ENCODE measurements around the gene UBXN4.
"Not testable (repeated sequence)": the region's sequence is repeated elsewhere in the genome, so short reads cannot be mapped to it uniquely, and the experiment has no call there.

Gene UBXN4

DNA sequence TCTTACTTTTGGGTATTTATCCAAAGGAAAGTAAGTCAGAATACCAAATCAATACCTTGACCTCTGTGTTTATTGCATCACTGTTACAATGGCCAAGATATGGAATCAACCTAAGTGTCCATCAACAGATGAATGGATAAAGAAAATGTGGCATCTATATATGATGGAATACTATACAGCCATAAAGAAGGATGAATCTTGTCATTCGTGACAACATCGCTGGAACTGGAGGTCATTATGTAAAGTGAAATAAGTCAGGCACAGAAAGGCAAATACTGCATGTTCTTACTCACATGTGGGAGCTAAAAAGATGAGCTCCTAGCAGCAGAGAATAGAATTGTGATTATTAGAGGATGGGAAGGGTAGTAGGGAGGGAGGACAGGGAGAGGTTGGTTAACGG lies 60.7 kb downstream of the UBXN4 start:
- FAIRE-seq: no peak
- DNase-seq (ENCODE audit: low spot score): no peak

DNA sequence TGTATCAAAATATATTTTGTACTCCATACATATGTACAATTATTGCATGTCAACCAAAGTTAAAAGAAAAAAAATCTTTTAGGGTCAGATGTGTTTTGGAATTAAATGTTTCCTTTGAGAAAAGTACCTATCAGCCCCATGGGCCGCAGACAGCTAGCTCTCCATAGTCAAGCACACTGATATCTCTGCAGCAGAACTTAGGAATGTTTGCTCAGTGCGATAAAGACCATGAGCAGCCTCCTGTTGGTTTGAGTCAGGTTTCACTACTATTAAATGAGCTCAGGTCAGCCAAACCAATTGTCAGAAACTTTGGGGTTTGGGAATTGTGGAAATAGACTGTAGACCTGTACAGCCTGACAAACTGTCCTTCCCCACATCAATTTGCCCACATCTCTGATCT lies 61.6 kb downstream of the UBXN4 start:
- no peak for DNase-seq (ENCODE audit: low spot score)
- no peak for FAIRE-seq

- not testable (repeated sequence) for FAIRE-seq; DNase-seq (ENCODE audit: low spot score)
These were observed 66.2 kb downstream of the UBXN4 start for GRCh38 chr2:135807874-135808273.

DNA sequence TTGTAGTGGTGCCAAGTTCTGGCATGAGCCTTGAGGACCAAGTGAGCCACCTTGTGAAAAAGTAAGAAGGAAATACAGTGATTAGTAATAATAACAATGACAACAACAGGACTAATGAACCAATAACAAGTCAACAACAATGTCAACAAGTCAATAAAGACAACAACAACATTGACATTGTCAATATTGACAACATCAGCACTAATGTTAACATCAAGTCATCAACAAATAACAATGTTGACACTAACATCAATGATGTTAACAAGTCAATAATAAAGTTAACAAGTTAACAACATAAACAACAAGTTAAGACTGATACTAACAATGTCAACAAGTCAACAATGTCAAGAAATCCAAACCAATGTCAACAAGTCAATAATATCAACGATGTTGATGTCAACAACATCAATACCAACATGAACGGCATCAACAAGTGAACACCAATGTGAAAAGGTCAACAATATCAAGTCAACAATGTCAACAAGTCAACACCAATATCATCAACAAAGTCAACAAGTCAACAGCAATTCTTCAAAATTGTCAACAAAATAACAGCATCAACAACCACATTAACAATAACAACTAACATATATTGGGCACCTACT lies 71.4 kb downstream of the UBXN4 start:
- DNase-seq (ENCODE audit: low spot score) (no peak), FAIRE-seq (no peak)

- FAIRE-seq: no peak
- no peak for DNase-seq (ENCODE audit: low spot score)
These were observed 73.6 kb downstream of the UBXN4 start for GRCh38 chr2:135815269-135815668.

DNA sequence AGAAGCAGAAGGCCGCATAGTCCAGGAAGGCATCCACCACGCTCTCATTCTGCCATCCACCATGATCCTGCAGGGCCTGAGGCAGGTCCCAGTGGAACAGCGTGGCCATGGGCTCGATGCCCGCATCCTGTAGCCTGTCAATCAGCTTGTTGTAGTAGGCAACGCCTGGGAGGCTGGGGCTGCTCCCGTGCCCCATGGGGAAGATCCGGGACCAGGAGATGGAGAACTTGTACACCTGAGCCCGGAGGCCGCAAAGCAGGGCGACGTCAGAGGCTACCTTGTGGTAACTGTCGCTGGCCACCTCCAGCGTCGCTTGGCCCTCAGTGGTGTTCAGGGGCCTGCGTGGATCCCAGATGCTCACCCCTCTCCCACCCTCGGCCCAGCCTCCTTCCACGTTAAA lies 75.8 kb downstream of the UBXN4 start:
- FAIRE-seq: no peak
- no peak for DNase-seq (ENCODE audit: low spot score)

- no peak for FAIRE-seq
- DNase-seq (ENCODE audit: low spot score): peak; percentile 70
These were observed 76.3 kb downstream of the UBXN4 start for GRCh38 chr2:135817951-135818350.

DNA sequence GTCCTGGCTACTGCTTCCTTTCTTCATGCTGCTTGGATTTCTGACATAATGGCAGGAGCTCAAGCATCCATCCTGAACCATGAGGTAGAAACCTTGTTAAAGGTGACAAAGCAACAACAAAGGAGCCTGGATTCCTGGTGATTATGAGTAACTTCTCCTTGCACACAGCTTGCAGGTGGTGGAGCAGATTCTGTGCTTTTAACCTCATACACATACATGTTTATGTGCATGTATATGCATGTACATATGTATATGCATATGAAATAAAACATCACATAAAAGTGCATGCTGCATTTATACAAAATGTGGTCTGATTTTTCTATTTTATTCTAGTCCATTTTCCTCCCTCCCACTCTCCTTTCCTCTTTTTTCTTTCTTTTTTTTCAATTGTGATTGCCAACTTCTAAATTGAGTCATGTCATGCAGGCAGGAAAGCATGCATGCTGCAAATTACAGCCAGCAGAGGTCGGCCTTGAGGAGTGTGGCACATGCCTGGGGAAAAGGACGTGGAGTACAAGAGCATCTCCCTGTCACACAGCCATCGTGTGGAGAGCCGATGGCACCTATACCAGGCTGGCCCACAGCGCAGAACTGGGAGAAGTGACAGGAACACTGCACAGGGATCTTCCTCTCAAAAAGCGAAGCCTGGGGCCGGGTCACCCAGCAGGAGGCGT lies 77.4 kb downstream of the UBXN4 start:
- peak; percentile 21 for DNase-seq (ENCODE audit: low spot score)
- FAIRE-seq: no peak

GRCh38 chr2:135820003-135820618 lies 78.5 kb downstream of the UBXN4 start:
- DNase-seq (ENCODE audit: low spot score): peak; percentile 56
- FAIRE-seq: no peak

DNA sequence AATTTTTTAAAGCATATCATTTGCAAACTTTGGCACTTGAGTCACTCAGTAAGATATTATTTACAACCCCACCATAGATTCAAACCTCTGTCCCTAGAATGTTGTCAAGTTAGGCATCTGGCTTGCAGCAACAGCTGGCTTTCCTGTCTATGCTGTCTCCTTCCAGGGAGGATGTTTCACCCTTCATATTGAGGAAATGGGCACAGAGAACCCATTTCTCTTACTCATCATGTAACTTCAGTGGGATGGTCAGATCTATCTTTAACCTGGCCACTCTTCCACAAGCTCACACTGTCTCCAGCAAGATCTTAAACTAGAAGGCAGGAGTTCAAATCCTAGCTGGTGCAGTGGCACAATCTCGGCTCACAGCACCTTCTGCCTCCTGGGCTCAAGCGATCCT lies 79.5 kb downstream of the UBXN4 start:
- no peak for DNase-seq (ENCODE audit: low spot score)
- no peak for FAIRE-seq

DNA sequence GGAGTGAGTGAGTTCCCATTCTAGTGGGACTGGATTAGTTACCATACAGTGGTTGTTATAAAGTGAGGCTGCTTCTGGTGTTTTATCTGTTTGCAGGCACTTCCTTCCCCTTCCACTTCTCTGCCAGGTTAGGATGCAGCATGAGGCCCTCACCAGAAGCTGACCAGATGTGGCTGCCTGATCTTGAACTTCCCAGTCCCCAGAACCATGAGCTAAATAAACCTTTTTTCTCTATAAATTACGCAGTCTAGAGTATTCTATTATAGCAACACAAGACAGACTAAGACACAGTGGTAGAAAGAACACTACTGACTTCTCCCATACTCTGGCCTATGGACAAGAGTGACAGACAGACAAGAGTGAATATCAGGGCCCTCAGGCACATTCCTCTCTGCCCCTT lies 81.2 kb downstream of the UBXN4 start:
- no peak for FAIRE-seq
- DNase-seq (ENCODE audit: low spot score): no peak

- FAIRE-seq (no peak), DNase-seq (ENCODE audit: low spot score) (no peak)
These were observed 83.5 kb downstream of the UBXN4 start for GRCh38 chr2:135825131-135825530.

- DNase-seq (ENCODE audit: low spot score) (no peak), FAIRE-seq (no peak)
These were observed 84.0 kb downstream of the UBXN4 start for GRCh38 chr2:135825550-135826176.

- FAIRE-seq (no peak), DNase-seq (ENCODE audit: low spot score) (no peak)
These were observed 84.9 kb downstream of the UBXN4 start for GRCh38 chr2:135826544-135826943.

DNA sequence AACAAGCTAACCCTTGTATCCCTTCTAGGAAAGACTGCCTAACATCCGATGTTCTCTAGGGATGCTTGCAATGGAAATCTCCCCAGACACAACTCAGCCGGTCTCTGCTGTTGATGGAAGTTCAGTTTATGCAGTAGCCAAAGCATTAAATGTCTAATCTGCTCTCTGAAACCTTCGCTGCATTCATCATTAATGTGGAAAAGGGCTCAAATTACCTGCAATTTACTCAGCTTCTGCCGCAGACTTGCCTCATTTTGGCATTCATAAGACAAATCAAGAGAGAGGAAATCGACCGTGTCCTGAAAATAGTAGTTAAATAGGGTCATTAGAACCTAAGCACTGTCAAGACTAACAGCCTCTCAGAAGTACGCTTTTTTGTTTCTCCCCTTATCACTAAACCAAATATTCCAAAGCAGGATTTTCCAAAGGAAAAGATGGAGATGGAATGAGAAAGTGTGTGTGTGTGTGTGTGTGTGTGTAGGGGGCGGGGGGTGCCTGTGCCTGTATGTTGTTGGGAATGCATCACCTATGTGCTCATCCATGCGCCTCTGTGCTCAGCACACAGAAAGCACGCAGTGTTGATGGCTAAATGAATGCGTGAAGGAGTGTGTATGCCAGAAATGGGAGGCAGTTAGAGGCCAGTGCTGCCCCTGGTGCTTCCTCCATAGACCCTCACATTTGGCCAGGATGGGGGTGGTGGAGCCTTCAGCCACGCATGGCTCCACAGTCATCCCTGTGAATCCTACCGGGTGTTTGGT lies 87.9 kb downstream of the UBXN4 start:
- DNase-seq (ENCODE audit: low spot score): no peak
- no peak for FAIRE-seq

- DNase-seq (ENCODE audit: low spot score) (no peak), FAIRE-seq (no peak)
These were observed 89.6 kb downstream of the UBXN4 start for GRCh38 chr2:135831180-135831812.

DNA sequence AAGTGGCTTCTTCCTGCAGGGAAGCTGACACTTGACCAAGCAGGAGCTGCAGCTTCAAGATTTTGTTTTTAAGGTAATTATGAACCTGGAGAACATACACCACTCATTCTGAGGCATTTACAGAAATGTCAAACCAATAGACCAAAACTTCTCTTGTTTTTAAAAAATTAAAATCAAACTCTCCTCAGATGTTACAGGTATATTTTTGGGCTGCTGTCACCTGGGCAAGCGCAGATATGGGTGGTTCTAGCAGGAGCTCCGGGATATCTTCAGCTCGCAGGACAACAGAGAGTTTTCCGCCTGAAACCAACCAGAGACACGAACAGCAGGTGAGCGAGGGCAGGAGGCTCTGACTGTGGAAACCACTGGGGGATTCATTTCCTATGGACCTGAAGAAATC lies 91.2 kb downstream of the UBXN4 start:
- DNase-seq (ENCODE audit: low spot score) (no peak), FAIRE-seq (no peak)
